CD14-positive monocyte (primary cell): ENCODE data around the gene ANP32B. TPM values are rescaled to one million over a fixed set of nuclear protein-coding genes. Genes with fewer than 3 reads are reported as not detected.

Experiments
- DNase-seq, 3 donors: peaks; one replicate each; pipeline ENCODE4 v3.0.0-alpha.2; 2011 to 2022
- H2AFZ ChIP-seq: 2 replicates; pipeline ENCODE4 v1.6.0; 2012; ENCODE audit warnings: mild to moderate bottlenecking, low read depth, low read length, inconsistent platforms; ENCODE audit not compliant: insufficient read depth, poor library complexity, severe bottlenecking
- H3K27ac ChIP-seq, 2 donors: 1 replicate in 1 of 2; 2 replicates in 1 of 2; pipeline ENCODE4 v1.5.1; 2012 to 2013; ENCODE audit warnings: low read length in 2 of 2, control low read depth in 1 of 2, inconsistent platforms in 1 of 2, low read depth in 1 of 2, mild to moderate bottlenecking in 1 of 2
- H3K27me3 ChIP-seq, 2 donors: one replicate each; pipeline versions ENCODE4 v1.6.0 to v1.6.1; 2011 to 2013; ENCODE audit warnings: low read length in 2 of 2; ENCODE audit not compliant: control insufficient read depth in 2 of 2, insufficient read depth in 2 of 2
- H3K36me3 ChIP-seq, 2 donors: replicated peaks in 1 of 2; 1 replicate in 1 of 2; 2 replicates in 1 of 2; pipeline versions ENCODE4 v1.5.1 to v1.6.1; 2012 to 2013; ENCODE audit warnings: low read length in 2 of 2, control low read depth in 1 of 2, inconsistent platforms in 1 of 2, mild to moderate bottlenecking in 1 of 2; ENCODE audit not compliant: insufficient read depth in 2 of 2, control insufficient read depth in 1 of 2
- H3K4me1 ChIP-seq, 2 donors: 1 replicate in 1 of 2; 2 replicates in 1 of 2; pipeline versions ENCODE4 v1.5.1 to v1.6.1; 2012 to 2013; ENCODE audit warnings: low read length in 2 of 2, control low read depth in 1 of 2, inconsistent platforms in 1 of 2, mild to moderate bottlenecking in 1 of 2, moderate library complexity in 1 of 2; ENCODE audit not compliant: insufficient read depth in 2 of 2, control insufficient read depth in 1 of 2
- H3K4me2 ChIP-seq: replicated peaks from 2 replicates; pipeline ENCODE3; 2012; ENCODE audit warnings: low read length, moderate library complexity, mild to moderate bottlenecking; ENCODE audit not compliant: poor library complexity, severe bottlenecking; ENCODE audit errors: extremely low read depth
- H3K4me3 ChIP-seq, 3 experiments: fragments of 200-600 bp in 1 of 3; sonication (generic) in 1 of 3; replicated peaks in 1 of 3; 1 replicate in 2 of 3; 2 replicates in 1 of 3; pipeline ENCODE4 v1.5.1; 2011 to 2013; ENCODE audit warnings: low read length in 3 of 3, mild to moderate bottlenecking in 3 of 3, control low read depth in 2 of 3, low read depth in 2 of 3, inconsistent platforms in 1 of 3, moderate library complexity in 1 of 3
- H3K79me2 ChIP-seq: 2 replicates; pipeline ENCODE4 v1.6.0; 2012; ENCODE audit warnings: mild to moderate bottlenecking, control low read depth, inconsistent platforms, low read length, moderate library complexity; ENCODE audit not compliant: insufficient read depth
- H3K9ac ChIP-seq: 2 replicates; pipeline ENCODE4 v1.6.0; 2017; ENCODE audit warnings: low read length, mild to moderate bottlenecking; ENCODE audit not compliant: insufficient read depth, poor library complexity, severe bottlenecking
- H3K9me3 ChIP-seq, 2 donors: replicated peaks in 1 of 2; 1 replicate in 1 of 2; 2 replicates in 1 of 2; pipeline versions ENCODE4 v1.5.1 to v1.6.1; 2012 to 2013; ENCODE audit warnings: low read length in 2 of 2, control low read depth in 1 of 2; ENCODE audit not compliant: control insufficient read depth in 1 of 2, insufficient read depth in 1 of 2
- H4K20me1 ChIP-seq: 2 replicates; pipeline ENCODE4 v1.6.0; 2012; ENCODE audit warnings: mild to moderate bottlenecking, low read length, control low read depth, moderate library complexity; ENCODE audit not compliant: insufficient read depth
- H3K27ac Mint-ChIP-seq, 7 donors: one replicate each; pipeline ENCODE4 v1.8.0; 2020; ENCODE audit warnings: mild to moderate bottlenecking in 7 of 7, mixed read lengths in 7 of 7, moderate library complexity in 6 of 7, inconsistent platforms in 2 of 7
- H3K27me3 Mint-ChIP-seq, 3 donors: one replicate each; pipeline ENCODE4 v1.8.0; 2021 to 2022; ENCODE audit warnings: low read depth in 3 of 3, mild to moderate bottlenecking in 3 of 3, mixed read lengths in 3 of 3, moderate library complexity in 3 of 3, inconsistent platforms in 1 of 3
- H3K36me3 Mint-ChIP-seq, 2 donors: one replicate each; pipeline ENCODE4 v1.8.0; 2020; ENCODE audit warnings: mixed read lengths in 2 of 2, inconsistent platforms in 1 of 2, mild to moderate bottlenecking in 1 of 2
- H3K4me1 Mint-ChIP-seq: one replicate; pipeline ENCODE4 v1.8.0; 2020; ENCODE audit warnings: mild to moderate bottlenecking, mixed read lengths
- H3K4me3 Mint-ChIP-seq, 2 donors: one replicate each; pipeline ENCODE4 v1.8.0; 2020; ENCODE audit warnings: mild to moderate bottlenecking in 2 of 2, mixed read lengths in 2 of 2, moderate library complexity in 1 of 2
- H3K9me3 Mint-ChIP-seq, 7 donors: one replicate each; pipeline ENCODE4 v1.8.0; 2020 to 2022; ENCODE audit warnings: mixed read lengths in 7 of 7, mild to moderate bottlenecking in 6 of 7, moderate library complexity in 6 of 7, inconsistent platforms in 2 of 7
- CTCF ChIP-seq: fragments of 200-600 bp; IDR thresholded peaks from one replicate; pipeline ENCODE4 v1.8.0; 2022; ENCODE audit warnings: antibody characterized with exemption, mild to moderate bottlenecking
- WGBS: methylation state at CpG from one replicate; pipeline ENCODE4 v1.1.5; 2013; ENCODE audit warnings: missing lambda C conversion rate; ENCODE audit not compliant: insufficient coverage; 5-methylcytosine and 5-hydroxymethylcytosine counted together
- intact Hi-C, 2 donors: fragments of 100-400 bp; cut with micrococcal nuclease; formaldehyde crosslinking; loops; one replicate each; pipeline versions ENCODE4 v1.15.0 to v1.15.1; 2023
- polyA plus RNA-seq, 3 donors: library from polyadenylated mRNA; depleted of rRNA in 1 of 3; unstranded in 2 of 3; stranded (reverse) in 1 of 3; fragments of 300-500 nt in 2 of 3; fragments of >200 nt in 1 of 3; fragmentation: Illumina TruSeq in 2 of 3; gene quantifications; 1 replicate in 2 of 3; 2 replicates in 1 of 3; pipeline ENCODE4 v1.2.3, GENCODE V29; 2012 to 2021

ANP32B gene
- polyA plus RNA-seq, 3 donors, result 29.7 to 40.7 (median 30.8) TPM

- Histone ChIP-seq H3K4me3 (no peak overlapping the region), H3K27me3 (no peaks in the 10 kb centered on the region), H2AFZ (no peak overlapping the region), H3K27ac (no peak overlapping the region), H3K4me2 (no peak overlapping the region), H3K79me2 (peaks cover 98% of the 10 kb centered on the region), H3K9me3 (no peaks in the 10 kb centered on the region), H3K36me3 (no peaks in the 10 kb centered on the region), H3K9ac (no peak overlapping the region), H4K20me1 (peaks cover 74% of the 10 kb centered on the region), H3K4me1 (peaks cover 23 to 58% of the 10 kb centered on the region in 2 donors)
- Mint-ChIP-seq H3K27me3 (peaks cover 0 to under 1% (median 0%) of the 10 kb centered on the region in 3 donors), H3K4me3 (no peak overlapping the region), H3K9me3 (peaks cover 0 to 3% (median 0%) of the 10 kb centered on the region in 7 donors), H3K4me1 (peaks cover 62% of the 10 kb centered on the region), H3K36me3 (no peaks in the 10 kb centered on the region), H3K27ac (peak overlapping the region in 1 of 7 donors; percentile 40)
- no peak for TF ChIP-seq CTCF
- intact Hi-C loops, result loop anchor here (5.0 to 10.0 kb wide), 2 partner anchors 65 to 67 kb away; partner anchors contain the start of genes NANS (in 1 of the 2) and TRMO (in 1 of the 2)
- WGBS, result 39% methylated on average over 2 of the region's 5 CpGs
- no peak for DNase-seq
These were observed 4.3 kb downstream of the ANP32B start for GRCh38 chr9:97987487-97987886.

- H3K4me2 ChIP-seq, result no peak overlapping the region
- H3K27me3 ChIP-seq, result no peaks in the 10 kb centered on the region
- H4K20me1 ChIP-seq, result peaks cover 99% of the 10 kb centered on the region
- no peak overlapping the region for H3K4me3 ChIP-seq
- H3K4me1 ChIP-seq, result peaks cover 31 to 60% of the 10 kb centered on the region in 2 donors
- H2AFZ ChIP-seq, result no peak overlapping the region
- peaks cover 100% of the 10 kb centered on the region for H3K79me2 ChIP-seq
- peak overlapping the region in 3 of 7 donors; percentile 48 to 57 (median 55) for H3K27ac Mint-ChIP-seq
- no peaks in the 10 kb centered on the region for H3K27me3 Mint-ChIP-seq
- no peak overlapping the region for H3K4me3 Mint-ChIP-seq
- no peak for DNase-seq
- H3K36me3 Mint-ChIP-seq, result peaks cover 6% of the 10 kb centered on the region in 2 donors
- H3K9me3 Mint-ChIP-seq, result peaks cover 0 to 2% (median 0%) of the 10 kb centered on the region in 7 donors
- 67% methylated on average over 1 of the region's 2 CpGs for WGBS
- peaks cover 8 to 10% of the 10 kb centered on the region in 2 donors for H3K36me3 ChIP-seq
- no peaks in the 10 kb centered on the region for H3K9me3 ChIP-seq
- H3K27ac ChIP-seq, result peak overlapping the region in 1 of 2 donors; percentile 55
- intact Hi-C loops, result loop anchor here in 1 of 2 donors (5.0 kb wide), 1 partner anchor 42 kb away; no protein-coding TSS in a partner anchor
- H3K9ac ChIP-seq, result no peak overlapping the region
- H3K4me1 Mint-ChIP-seq, result peaks cover 74% of the 10 kb centered on the region
- no peak for TF ChIP-seq CTCF
These were observed 7.1 kb downstream of the ANP32B start for GRCh38 chr9:97990259-97990658.
